Activated CD4-positive, alpha-beta T cell treated with anti-CD3 and anti-CD28 coated beads for 48 hours (primary cell): ENCODE results near the gene MEX3D.
A peak's percentile ranks its signal among the peaks of the same experiment; 100 is the strongest.

Experiments
- DNase-seq: peaks from one replicate; pipeline ENCODE4 v3.0.0-alpha.2; 2020

MEX3D gene

GRCh38 chr19:1514986-1515721 lies 53.0 kb downstream of the MEX3D start:
- DNase-seq = no peak

- DNase-seq = no peak
Observed at GRCh38 chr19:1514295-1514661, 53.8 kb downstream of the MEX3D start.

GRCh38 chr19:1513499-1514294 lies 54.4 kb downstream of the MEX3D start:
- DNase-seq = peak; percentile 84

GRCh38 chr19:1512671-1513498 lies 55.2 kb downstream of the MEX3D start, which contains the start of gene ADAMTSL5:
TSS of gene ADAMTSL5 (minus strand) at chr19:1513019. CDS start at chr19:1510943, 2,076 bp downstream.
- DNase-seq = peak; percentile 80

- no peak for DNase-seq
Observed at GRCh38 chr19:1511318-1512317, 56.5 kb downstream of the MEX3D start.

GRCh38 chr19:1510807-1511206 lies 57.3 kb downstream of the MEX3D start:
- no peak for DNase-seq

- DNase-seq = no peak
Observed at GRCh38 chr19:1510442-1510806, 57.7 kb downstream of the MEX3D start.

- DNase-seq = no peak
Observed at GRCh38 chr19:1509602-1510441, 58.3 kb downstream of the MEX3D start.

- DNase-seq = no peak
Observed at GRCh38 chr19:1508507-1508856, 59.6 kb downstream of the MEX3D start.

GRCh38 chr19:1507763-1508506 lies 60.2 kb downstream of the MEX3D start:
- DNase-seq = peak; percentile 95

GRCh38 chr19:1507192-1507660 lies 60.9 kb downstream of the MEX3D start:
- no peak for DNase-seq

GRCh38 chr19:1505991-1506881 lies 61.9 kb downstream of the MEX3D start:
- no peak for DNase-seq

GRCh38 chr19:1505012-1505411 lies 63.1 kb downstream of the MEX3D start:
- DNase-seq = no peak
